MM.1S (cell line): ENCODE measurements around the gene LIPJ.

ENCODE experiments used
- EZH2 ChIP-seq: fragments of 300-600 bp; sonication (generic); optimal IDR thresholded peaks from 2 replicates; pipeline ENCODE3; 2017; ENCODE audit warnings: low read depth, mild to moderate bottlenecking, antibody characterized with exemption, low read length, mixed read lengths
- EZH2phosphoT487 ChIP-seq: fragments of 300-600 bp; sonication (generic); IDR thresholded peaks from 2 replicates; pipeline ENCODE4 v1.6.1; 2018; ENCODE audit warnings: antibody characterized with exemption, low read length
- TF ChIP-seq, protein P1 (sequence below): fragments of 300-600 bp; sonication (generic); IDR thresholded peaks from 2 replicates; pipeline ENCODE4 v1.5.1; 2016; ENCODE audit warnings: antibody characterized with exemption, low read length, mixed read lengths

DNA sequence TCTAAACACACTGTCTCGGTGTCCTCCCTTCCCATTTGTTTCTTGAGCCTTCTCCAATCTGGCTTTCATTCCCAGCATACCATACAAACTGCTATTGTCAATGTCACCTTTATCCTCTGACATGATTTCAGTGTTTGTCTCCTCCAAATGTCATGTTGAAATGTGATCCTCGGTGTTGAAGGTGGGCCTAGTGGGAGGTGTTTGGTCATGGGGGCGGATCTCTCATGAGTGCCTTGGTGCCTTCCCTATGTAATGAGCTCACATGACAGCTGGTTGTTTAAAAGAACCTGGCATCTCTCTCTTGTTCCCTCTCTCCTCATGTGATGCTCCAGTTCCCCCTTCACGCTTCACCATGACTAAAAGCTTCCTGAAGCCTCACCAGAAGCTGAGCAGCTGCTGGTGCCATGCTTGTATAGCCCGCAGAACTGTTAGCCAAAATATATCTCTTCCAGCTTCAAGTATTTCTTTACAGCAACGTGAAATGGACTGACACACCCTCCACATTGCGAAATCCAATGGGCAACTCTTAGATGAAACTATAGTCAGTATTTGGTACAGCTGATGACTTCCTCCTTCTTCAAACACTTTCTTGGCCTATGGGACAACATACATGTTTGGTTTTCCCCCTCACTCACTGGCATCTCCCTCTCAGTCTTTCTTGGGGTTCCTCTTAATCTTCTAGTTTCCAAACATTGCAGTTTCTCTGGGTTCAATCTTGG lies 31.2 kb upstream of the LIPJ start:
- TF ChIP-seq, protein P1, sequence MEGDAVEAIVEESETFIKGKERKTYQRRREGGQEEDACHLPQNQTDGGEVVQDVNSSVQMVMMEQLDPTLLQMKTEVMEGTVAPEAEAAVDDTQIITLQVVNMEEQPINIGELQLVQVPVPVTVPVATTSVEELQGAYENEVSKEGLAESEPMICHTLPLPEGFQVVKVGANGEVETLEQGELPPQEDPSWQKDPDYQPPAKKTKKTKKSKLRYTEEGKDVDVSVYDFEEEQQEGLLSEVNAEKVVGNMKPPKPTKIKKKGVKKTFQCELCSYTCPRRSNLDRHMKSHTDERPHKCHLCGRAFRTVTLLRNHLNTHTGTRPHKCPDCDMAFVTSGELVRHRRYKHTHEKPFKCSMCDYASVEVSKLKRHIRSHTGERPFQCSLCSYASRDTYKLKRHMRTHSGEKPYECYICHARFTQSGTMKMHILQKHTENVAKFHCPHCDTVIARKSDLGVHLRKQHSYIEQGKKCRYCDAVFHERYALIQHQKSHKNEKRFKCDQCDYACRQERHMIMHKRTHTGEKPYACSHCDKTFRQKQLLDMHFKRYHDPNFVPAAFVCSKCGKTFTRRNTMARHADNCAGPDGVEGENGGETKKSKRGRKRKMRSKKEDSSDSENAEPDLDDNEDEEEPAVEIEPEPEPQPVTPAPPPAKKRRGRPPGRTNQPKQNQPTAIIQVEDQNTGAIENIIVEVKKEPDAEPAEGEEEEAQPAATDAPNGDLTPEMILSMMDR, result no peak
- no peak for TF ChIP-seq EZH2
- no peak for TF ChIP-seq EZH2phosphoT487
